22Rv1 (cell line): Measurements from ENCODE around the gene BEND3.

Experiments used
- H3K27ac ChIP-seq: fragments of 450-650 bp; 2 replicates; pipeline ENCODE4 v1.5.1; 2017
- CTCF ChIP-seq: fragments of 450-650 bp; IDR thresholded peaks from 2 replicates; pipeline ENCODE4 v1.5.1; 2017; ENCODE audit warnings: mild to moderate bottlenecking
- ZFX ChIP-seq: fragments of 450-650 bp; IDR thresholded peaks from 2 replicates; pipeline ENCODE4 v1.6.1; 2017; ENCODE audit warnings: antibody characterized with exemption, borderline replicate concordance

Gene BEND3

GRCh38 chr6:107128175-107128574 is 12.9 kb upstream of the BEND3 start:
- no peak for TF ChIP-seq ZFX
- TF ChIP-seq CTCF: no peak
- H3K27ac ChIP-seq: no peak overlapping the region

GRCh38 chr6:107125771-107126170 is 10.5 kb upstream of the BEND3 start:
- no peak for TF ChIP-seq CTCF
- TF ChIP-seq ZFX: no peak
- H3K27ac ChIP-seq: no peak overlapping the region

- H3K27ac ChIP-seq: no peak overlapping the region
- TF ChIP-seq CTCF (no peak), ZFX (no peak)
Measured at GRCh38 chr6:107124934-107125348, 9.6 kb upstream of the BEND3 start.

- H3K27ac ChIP-seq: no peak overlapping the region
- TF ChIP-seq CTCF (no peak), ZFX (no peak)
Measured at GRCh38 chr6:107123501-107123900, 8.2 kb upstream of the BEND3 start.

GRCh38 chr6:107122748-107123147 is 7.4 kb upstream of the BEND3 start:
- no peak overlapping the region for H3K27ac ChIP-seq

GRCh38 chr6:107121964-107122495 is 6.7 kb upstream of the BEND3 start:
- H3K27ac ChIP-seq: no peak overlapping the region
- TF ChIP-seq ZFX (no peak), CTCF (no peak)

More at GRCh38 chr6:107122748-107123147, 7.4 kb upstream of the BEND3 start:
- TF ChIP-seq CTCF: no peak
- TF ChIP-seq ZFX: no peak

GRCh38 chr6:107121266-107121665 is 6.0 kb upstream of the BEND3 start:
- no peak for TF ChIP-seq CTCF
- TF ChIP-seq ZFX: no peak
- no peak overlapping the region for H3K27ac ChIP-seq
